ENCODE data around the gene ZNF20. TPM values are rescaled to one million over a fixed set of nuclear protein-coding genes. Genes with fewer than 3 reads are reported as not detected.

The ZNF20 gene
- total and polyA plus RNA-seq, 7 donors = 0.23 to 2.4 (median 0.49) TPM; not detected in 1

DNA sequence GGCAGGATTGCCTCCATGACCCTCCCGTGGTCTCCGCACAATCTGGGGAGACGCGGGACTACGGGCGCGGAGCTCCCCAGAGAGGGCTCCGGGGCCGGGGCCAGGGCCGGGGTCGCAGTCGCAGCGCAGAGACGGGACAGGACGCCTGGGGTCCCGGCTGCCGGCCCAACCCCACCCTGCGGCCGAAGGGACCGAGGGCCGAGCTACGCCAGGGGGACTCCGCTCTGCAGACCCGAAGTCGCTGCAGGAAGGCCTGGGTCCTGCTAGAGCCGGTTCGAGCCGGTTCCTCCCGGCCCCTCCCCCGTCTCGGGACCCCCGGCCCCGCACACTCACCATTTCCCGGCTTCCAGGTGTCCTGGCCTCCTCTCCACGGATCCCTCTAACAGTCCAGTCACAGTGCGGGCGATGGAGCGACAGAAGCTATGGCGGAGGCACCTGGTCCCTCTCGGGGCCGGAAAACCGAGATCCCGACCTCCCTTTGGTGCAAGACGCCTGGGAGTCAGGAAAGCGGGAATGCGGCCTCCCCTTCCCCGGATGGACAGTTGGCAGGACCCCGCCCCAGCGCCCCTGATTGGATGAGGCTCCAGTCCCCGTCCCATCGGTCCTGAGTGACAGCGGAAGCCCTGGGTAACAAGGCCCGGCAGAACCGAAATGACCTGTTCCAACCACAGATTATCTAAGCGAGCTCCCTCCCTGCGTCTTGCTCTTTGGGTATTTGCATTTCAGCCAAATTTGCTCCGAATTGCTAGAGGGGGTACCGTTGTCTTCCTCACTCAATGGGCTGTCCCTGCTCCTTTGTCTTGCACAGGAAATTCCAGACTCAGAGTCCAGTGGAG, 16.3 kb upstream of the ZNF20 start, which contains the start of gene ZNF625:
Gene ZNF625 (minus strand): TSS at position 512 of the 836 bp plus-strand sequence. CDS start 176 bp downstream, at position 336.
- no peaks in the 10 kb centered on the region for H3K36me3 ChIP-seq (ENCODE audit: insufficient read depth in 1 of 2, low read depth in 1 of 2)
- no peaks in the 10 kb centered on the region for H3K9me3 ChIP-seq
- peak within 1 kb of the TSS; percentile 54 for H3K27ac ChIP-seq
- DNase-seq = peak; percentile 81 to 84
- peaks cover 0 to 7% (median 0%) of the 10 kb centered on the region in 3 donors for H3K27me3 ChIP-seq (ENCODE audit: insufficient read depth in 3 of 3, low read length in 2 of 3)
- TF ChIP-seq, protein P1, sequence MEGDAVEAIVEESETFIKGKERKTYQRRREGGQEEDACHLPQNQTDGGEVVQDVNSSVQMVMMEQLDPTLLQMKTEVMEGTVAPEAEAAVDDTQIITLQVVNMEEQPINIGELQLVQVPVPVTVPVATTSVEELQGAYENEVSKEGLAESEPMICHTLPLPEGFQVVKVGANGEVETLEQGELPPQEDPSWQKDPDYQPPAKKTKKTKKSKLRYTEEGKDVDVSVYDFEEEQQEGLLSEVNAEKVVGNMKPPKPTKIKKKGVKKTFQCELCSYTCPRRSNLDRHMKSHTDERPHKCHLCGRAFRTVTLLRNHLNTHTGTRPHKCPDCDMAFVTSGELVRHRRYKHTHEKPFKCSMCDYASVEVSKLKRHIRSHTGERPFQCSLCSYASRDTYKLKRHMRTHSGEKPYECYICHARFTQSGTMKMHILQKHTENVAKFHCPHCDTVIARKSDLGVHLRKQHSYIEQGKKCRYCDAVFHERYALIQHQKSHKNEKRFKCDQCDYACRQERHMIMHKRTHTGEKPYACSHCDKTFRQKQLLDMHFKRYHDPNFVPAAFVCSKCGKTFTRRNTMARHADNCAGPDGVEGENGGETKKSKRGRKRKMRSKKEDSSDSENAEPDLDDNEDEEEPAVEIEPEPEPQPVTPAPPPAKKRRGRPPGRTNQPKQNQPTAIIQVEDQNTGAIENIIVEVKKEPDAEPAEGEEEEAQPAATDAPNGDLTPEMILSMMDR (IDR thresholded peaks at IDR 0.05) = no peak
- H3K4me3 ChIP-seq = peak within 1 kb of the TSS; percentile 78
- ATAC-seq = peak; percentile 46 to 93 (median 68)
- 0 to 2% (median 1%) methylated on average over 53 to 58 of the region's 58 CpGs for WGBS, 3 donors
- H3K4me1 ChIP-seq = no peaks in the 10 kb centered on the region
- intact Hi-C loops (cut with DNase I) = no loop called here

GRCh38 chr19:12155324-12155860, 15.2 kb upstream of the ZNF20 start:
- Histone ChIP-seq H3K36me3 (ENCODE audit: insufficient read depth in 1 of 2, low read depth in 1 of 2) (peaks cover 0 to under 1% of the 10 kb centered on the region in 2 donors), H3K4me3 (peak overlapping the region; percentile 78), H3K27me3 (ENCODE audit: insufficient read depth in 3 of 3, low read length in 2 of 3) (peaks cover 0 to 7% (median 0%) of the 10 kb centered on the region in 3 donors), H3K4me1 (no peaks in the 10 kb centered on the region), H3K27ac (no peak overlapping the region), H3K9me3 (no peaks in the 10 kb centered on the region)
- ATAC-seq (no peak), DNase-seq (no peak)
- TF ChIP-seq, protein P1 (IDR thresholded peaks at IDR 0.05) = no peak
- intact Hi-C loops (cut with DNase I) = no loop called here
- 20 to 29% (median 25%) methylated on average over 11 of the region's 11 CpGs for WGBS, 3 donors

- no peak overlapping the region for H3K27ac ChIP-seq
- no peak for ATAC-seq
- TF ChIP-seq, protein P1 (IDR thresholded peaks at IDR 0.05) = no peak
- H3K4me1 ChIP-seq = peaks cover 5% of the 10 kb centered on the region
- H3K9me3 ChIP-seq = no peaks in the 10 kb centered on the region
- H3K36me3 ChIP-seq (ENCODE audit: insufficient read depth in 1 of 2, low read depth in 1 of 2) = peaks cover 12 to 31% of the 10 kb centered on the region in 2 donors
- H3K4me3 ChIP-seq = no peak overlapping the region
- no peak for DNase-seq
- whole genome bisulfite sequencing, 3 donors = 92 to 96% (median 95%) methylated on average over 8 of the region's 8 CpGs
- intact Hi-C loops (cut with DNase I) = loop anchor here in 1 of 2 donors (10.0 kb wide), 1 partner anchor 221 kb away; the partner anchor contains the start of gene ZNF700
- H3K27me3 ChIP-seq (ENCODE audit: insufficient read depth in 3 of 3, low read length in 2 of 3) = no peaks in the 10 kb centered on the region
Measured at GRCh38 chr19:12145348-12145747, 5.2 kb upstream of the ZNF20 start.

DNA sequence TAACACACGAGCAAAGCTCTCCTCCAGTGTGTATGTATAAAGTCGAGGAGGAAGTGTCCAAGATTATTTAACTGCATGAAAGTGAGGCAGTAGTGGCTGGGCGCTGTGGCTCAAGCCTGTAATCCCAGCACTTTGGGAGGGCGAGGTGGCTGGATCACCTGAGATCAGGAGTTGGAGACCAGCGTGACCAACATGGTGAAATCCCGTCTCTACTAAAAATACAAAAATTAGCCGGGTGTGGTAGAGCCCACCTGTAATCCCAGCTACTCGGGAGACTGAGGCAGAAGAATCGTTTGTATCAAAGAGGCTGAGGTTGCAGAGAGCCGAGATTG, 1.2 kb upstream of the ZNF20 start:
- 52 to 55% (median 52%) methylated on average over 10 of the region's 10 CpGs for WGBS, 3 donors
- Histone ChIP-seq H3K4me3 (peak overlapping the region; percentile 77), H3K9me3 (no peaks in the 10 kb centered on the region), H3K4me1 (peaks cover 5% of the 10 kb centered on the region), H3K36me3 (ENCODE audit: insufficient read depth in 1 of 2, low read depth in 1 of 2) (peaks cover 9 to 20% of the 10 kb centered on the region in 2 donors), H3K27ac (no peak overlapping the region), H3K27me3 (ENCODE audit: insufficient read depth in 3 of 3, low read length in 2 of 3) (no peaks in the 10 kb centered on the region)
- ATAC-seq (no peak), DNase-seq (no peak)
- TF ChIP-seq, protein P1 (IDR thresholded peaks at IDR 0.05) = no peak
- intact Hi-C loops (cut with DNase I) = loop anchor here (1.0 to 10.0 kb wide), 8 partner anchors 82 to 345 kb away; partner anchors contain the start of genes ZNF700 (in 2 of the 2) and ZNF763 (in 1 of the 2)
